Stimulated activated CD4-positive, alpha-beta T cell treated with anti-CD3 and anti-CD28 coated beads, Interleukin-4, amount 100 ng/mL, for 1 hour (primary cell): ENCODE results near the gene SPATC1L.

Source experiments
- DNase-seq: peaks from one replicate; pipeline ENCODE4 v3.0.0-alpha.2; 2020

The SPATC1L gene

GRCh38 chr21:46160907-46161632, 23.2 kb downstream of the SPATC1L start:
- DNase-seq: no peak

DNA sequence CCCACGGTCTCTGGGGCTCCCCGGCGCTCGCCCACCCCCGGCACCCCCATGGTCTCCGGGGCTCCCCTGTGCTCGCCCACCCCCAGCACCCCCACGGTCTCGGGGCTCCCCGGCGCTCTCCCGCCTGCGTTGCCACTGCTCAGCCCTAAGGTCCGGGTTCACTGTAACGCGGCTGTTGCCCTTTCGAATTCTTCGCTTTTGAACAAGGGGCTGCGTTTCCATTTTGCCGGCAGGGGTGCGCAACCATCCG, 23.7 kb downstream of the SPATC1L start:
- no peak for DNase-seq

DNA sequence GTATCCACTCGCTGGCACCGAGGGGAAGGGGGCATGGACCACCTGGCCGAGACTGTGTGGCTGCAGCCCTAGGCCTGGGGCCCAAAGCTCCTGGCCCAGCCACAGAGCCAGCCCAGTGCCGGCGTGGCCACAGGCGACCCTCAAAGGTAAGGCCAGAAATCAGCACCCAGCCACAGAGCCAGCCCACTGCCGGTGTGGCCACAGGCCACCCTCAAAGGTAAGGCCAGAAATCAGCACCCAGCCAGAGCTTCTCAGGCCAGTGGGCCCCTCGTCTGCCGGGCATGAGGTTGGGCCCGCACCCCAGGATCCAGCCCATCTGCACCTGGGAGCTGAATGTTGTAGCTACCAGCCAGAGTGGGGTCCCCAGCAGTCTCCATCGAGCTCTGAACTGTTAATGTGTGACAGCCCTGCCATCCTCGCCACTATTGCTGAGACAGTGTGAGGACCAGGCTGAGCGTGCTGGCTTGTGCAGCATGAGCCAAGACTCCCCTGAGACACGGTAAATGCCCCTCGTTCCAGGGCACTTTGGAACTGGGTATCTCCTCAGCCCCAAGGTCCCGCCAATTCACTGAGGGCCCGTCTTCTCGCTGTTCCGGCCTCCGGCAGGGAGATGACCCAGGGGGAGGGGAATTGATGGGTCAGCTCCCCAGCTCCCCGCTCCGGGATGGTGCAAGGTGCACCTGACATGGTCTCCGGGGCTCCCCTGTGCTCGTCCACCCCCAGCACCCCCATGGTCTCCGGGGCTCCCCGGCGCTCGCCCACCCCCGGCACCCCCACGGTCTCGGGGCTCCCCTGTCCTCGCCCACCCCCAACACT, 24.2 kb downstream of the SPATC1L start:
- no peak for DNase-seq

- DNase-seq: no peak
Observed at GRCh38 chr21:46159390-46159789, 24.9 kb downstream of the SPATC1L start.

DNA sequence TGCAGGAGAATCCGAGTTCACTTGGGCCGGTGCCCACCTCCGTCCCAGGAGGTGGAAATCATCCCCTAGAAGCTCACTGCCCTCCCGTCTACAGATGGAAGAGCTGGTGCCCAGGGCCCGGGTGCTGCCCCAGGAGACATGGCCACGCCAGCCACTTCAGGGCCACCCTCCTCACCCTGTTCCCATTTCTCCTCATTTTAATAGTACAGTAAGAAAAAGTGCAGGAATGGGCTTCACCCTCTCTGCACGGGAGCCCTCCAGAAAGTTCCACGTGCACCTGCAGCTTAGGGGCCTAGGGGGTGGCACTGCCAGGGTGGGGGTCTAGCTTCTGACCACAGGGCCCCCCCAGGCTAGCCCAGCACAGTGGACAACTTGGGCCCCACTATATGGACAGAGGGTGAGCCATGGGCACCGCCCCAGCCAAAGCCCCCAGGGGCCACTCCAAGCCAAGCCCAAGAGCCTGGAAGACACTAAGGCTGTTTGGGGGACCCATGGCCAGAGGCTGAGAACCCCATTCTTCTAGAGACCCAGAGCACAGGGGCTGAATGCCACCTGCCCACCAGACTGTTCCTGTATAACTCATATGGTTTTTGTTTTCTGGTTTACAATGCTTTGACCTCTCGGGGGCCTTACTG, 25.5 kb downstream of the SPATC1L start:
- no peak for DNase-seq

DNA sequence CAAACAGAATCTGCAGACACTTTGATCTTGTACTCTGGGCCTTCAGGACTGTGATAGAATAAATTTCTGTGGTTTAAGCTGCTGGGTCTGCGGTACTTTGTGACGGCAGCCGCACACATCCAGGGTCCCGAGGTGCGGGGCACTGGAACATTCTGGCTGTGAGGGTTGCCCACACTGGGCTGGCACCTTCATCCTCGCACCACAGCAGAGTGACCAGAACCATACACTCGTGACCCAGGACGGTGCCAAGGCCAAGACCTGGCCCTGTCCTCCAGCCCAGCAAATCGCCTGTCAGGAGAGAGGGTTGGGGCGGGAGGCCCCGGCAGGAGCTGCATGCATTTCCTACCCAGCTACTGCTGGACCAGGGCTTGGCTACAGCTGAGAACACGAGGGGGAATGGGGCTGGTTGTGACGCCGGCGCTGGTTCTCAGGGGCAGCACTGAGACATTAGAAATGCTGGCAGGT, 26.2 kb downstream of the SPATC1L start:
- DNase-seq: no peak

- no peak for DNase-seq
Observed at GRCh38 chr21:46157396-46157986, 26.8 kb downstream of the SPATC1L start.

GRCh38 chr21:46156678-46157077, 27.6 kb downstream of the SPATC1L start:
- DNase-seq: no peak

DNA sequence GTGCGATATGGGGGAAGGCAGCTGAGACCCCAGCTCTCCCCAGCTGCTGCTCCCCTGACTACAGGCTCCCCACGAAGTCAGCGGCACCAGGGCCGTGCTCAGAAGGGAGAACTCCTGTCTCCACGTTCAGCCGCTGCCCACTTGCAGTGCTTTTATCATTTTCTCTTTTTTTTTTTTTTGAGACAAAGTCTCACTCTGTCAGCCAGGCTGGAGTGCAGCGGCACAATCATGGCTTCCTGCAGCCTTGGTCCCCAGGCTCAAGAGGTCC, 27.9 kb downstream of the SPATC1L start:
- no peak for DNase-seq

DNA sequence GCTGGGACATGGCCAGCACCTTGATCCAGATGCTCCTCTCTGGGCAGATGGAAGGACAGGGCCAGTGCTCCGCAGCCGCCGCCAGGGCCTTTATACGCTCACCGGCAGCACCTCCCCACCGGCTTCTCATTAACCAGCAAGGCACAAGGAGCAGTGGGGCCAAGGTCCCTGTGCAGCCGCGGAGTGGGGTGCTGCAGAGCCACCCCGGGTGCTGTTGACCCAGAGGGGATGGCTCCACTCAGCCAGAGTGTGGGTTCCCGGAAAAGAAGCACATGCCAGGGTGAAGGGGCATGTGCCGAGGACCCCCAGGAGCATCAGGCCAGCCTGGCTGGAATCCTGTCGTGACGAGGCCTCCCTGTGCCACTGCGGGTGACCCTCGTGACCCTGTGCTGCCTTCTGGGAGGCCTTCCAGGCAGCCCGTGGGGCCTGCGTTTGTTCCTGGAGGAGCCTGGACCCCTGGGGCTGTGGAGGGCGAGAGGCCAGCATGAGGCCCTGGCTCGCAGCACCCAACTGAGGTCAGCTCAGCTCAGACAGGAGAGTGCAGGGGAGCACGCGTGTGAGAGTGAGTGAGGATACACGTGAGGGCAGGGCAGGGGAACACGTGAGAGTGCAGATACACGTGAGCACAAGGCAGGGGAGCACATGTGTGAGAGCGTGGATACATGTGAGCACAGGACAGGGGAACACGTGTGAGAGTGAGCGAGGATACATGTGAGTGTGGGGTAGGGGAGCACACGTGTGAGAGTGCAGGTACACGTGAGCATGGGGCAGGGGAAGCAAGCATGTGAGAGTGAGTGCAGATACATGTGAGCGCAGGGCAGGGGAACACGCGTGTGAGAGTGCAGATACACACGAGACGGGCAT, 28.5 kb downstream of the SPATC1L start, which contains the start of gene FTCD:
TSS of gene FTCD (minus strand) at position 66 of the 864 bp plus-strand sequence. CDS start at position 10, 56 bp downstream.
- DNase-seq: no peak

DNA sequence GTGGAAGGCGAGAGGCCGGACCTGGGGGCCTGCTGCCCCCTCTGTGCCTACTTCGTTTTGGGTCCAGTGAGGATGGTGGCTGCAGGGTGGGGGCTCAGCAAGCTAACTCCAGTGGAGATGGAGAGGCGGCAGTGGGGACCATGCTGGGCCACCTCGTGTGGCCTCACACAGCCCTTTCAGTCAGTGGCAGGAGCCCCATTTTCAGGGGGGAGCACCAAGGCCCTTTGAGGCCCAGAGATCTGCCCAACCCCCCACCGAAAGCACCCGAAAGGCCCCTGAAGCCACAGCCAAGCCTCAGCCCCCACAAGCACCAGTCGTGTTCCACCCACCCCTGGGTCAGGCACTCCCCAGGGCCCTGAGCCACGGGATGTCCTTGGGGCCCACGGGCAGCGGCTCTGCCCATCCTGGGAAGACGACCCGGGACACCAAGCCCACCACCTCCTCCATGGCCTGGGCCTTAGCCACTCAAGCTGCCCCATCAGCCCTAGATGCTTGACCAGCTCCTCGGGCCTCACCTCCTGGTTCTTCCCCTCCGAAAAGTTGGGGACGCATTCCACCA, 29.2 kb downstream of the SPATC1L start:
- DNase-seq: no peak

GRCh38 chr21:46154155-46154954, 29.9 kb downstream of the SPATC1L start:
- DNase-seq: no peak

GRCh38 chr21:46153247-46154154, 30.8 kb downstream of the SPATC1L start:
- DNase-seq: peak; percentile 58

GRCh38 chr21:46152927-46153246, 31.4 kb downstream of the SPATC1L start:
- DNase-seq: no peak

DNA sequence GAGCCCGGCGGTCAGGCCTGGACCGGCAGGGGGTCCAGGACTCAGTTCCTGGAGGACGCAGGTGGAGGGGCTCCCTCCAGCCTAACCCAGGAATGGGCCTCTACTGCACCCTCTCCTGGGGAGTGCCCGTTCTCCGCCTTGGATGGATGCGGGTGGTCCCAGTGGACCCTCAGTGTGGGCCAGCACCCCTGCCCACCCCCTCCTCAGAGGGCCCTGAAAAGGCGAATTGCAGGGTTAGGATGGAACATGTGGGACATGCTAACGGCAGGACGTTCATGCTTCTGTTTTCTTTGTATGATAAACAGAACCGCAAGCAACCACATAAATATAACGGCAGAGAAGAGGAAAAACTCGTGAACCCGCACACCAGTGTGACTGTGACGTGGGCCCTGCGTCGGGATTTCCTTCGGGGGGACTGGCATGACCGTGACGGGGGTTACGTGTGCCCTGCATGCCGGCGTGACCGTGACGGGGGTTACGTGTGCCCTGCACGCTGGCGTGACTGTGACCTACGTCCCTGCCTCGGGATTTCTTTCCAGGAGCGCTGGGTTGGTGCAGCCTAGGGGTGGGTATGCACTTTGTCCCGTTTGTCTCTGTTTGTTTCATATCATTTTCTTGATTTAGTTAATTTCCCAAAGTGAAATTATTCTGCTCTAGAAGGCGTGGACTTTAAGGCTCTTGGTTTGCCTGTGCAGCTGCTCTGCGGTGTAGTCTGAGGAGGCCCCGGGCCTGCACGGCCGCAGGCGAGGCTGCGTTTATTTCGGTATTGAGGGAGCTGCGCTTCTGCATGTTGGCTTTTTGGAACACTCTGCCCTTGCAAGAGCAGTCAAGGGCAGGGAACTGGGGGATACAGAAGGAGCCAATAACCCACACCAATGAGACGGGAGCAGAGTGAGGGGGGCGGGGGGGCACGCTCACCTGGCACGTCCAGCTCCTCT, 32.0 kb downstream of the SPATC1L start:
- DNase-seq: no peak

DNA sequence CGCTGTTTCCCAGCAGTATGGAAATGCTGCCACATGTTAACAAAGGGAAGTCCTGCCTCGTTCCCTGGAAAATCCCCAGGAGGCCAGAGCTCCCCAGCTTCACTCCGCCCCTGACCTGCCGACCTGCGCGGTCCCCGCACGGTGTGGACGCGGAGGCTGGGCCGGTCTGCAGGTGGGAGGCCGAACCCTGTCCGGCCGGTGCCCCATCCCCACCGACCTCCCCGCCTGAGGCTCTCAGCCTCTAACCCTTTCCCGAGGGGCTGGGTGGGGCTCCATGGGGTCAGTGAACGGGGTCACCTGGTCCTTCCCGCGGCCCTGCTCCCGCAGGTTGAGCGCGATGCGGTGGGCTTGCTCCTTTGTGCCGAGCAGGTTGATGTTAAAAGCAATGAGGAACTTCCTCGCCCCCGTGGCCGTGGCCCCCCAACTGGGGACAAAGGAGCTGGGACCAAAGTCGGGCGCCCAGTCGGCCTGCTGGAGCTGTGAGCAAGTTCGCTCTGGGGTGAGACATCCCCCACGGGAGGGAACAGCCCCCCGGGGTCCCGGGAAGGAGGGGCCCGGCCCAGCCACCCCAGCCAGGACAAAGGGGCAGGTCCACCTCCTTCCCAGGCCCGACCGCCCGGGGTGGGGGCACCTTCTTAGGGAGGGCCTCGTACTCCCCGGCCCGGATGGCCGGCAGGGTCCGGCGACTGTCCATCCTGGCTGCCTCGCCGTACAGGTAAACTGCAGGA, 32.8 kb downstream of the SPATC1L start:
- no peak for DNase-seq

GRCh38 chr21:46150491-46151121, 33.7 kb downstream of the SPATC1L start:
- DNase-seq: no peak

GRCh38 chr21:46150073-46150472, 34.2 kb downstream of the SPATC1L start:
- no peak for DNase-seq
